Measurements from ENCODE around the gene FNDC10.

The FNDC10 gene

GRCh38 chr1:1616045-1616790, 16.3 kb upstream of the FNDC10 start:
- DNase-seq (ENCODE audit: low read depth) = peak; percentile 34

GRCh38 chr1:1615256-1616044, 15.5 kb upstream of the FNDC10 start, which contains the start of gene MIB2:
Gene MIB2, plus strand, starts transcription at chr1:1615500. Its CDS starts 7,953 bp downstream, at chr1:1623453.
- DNase-seq (ENCODE audit: low read depth) = peak; percentile 96

GRCh38 chr1:1614954-1615255, 15.0 kb upstream of the FNDC10 start:
- no peak for DNase-seq (ENCODE audit: low read depth)

DNA sequence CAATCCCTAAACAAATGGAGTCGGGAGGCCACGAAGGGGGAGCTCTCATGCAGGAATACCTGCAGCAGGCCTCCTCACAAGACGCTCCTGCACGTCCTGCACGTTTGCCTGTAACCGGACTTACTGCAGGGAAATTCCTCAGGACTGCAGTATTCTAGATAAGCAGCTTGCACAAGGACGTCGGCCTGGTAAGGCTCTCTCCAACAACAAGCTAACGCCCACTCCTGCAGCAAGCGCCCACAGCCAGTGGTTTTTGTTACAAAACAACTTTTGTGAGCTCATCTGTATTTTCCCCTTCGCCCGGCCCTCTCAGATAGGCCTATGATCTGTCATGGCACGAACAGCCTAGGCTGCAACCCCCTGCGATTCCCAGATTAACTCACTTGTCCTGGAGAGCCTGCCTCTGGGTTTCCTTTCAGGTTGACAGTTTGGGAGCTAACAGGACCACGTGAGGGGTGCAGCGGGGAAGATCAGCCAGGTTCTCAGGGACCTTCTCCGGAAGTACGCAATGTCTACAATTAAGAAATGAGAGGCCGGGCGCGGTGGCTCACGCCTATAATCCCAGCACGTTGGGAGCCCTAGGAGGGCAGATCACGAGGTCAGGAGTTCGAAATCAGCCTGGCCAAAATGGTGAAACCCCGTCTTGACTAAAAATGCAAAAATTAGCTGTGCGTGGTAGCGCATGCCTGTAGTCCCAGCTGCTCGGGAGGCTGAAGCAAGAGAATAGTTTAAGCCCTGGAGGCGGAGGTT, 14.4 kb upstream of the FNDC10 start:
- DNase-seq (ENCODE audit: low read depth) = peak; percentile 49

DNA sequence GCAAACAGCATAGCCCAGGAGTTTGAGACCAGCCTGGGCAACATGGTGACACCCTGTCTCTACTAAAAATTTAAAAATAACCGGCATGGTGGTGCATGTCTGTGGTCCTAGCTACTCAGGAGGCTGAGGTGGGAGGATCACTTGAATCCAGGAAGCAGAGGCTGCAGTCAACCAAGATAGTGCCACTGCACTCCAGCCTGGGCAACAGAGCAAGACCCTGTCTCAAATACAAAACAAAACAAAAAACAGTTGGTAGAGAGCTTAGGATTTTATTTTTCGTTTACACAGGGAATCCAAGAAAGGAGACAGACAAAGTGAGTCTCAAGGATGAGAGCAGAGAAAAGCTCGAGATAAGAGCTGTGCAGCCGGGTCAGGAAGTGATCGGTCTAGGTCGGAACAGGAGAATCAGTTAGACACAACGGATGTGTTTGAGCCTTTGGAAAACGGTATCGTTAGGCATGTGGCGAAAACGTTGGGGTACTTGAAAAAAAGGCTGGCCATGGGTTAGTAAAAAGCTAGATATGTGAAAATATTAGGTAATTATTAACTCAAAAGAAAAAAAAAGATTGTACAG, 13.7 kb upstream of the FNDC10 start:
- no peak for DNase-seq (ENCODE audit: low read depth)

DNA sequence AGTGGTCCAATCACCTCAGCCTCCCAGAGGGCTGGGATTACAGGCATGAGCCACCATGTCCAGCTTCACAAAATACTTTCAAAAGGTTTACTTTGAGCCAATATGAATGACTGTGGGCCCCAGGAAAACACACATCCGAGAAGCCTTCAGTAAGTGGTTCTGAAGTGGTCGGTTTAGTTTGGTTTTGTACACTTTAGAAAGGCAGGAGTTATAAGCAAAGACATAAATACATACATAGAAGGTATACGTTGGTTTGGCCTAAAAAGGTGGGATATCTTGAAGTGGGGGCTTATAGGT, 12.1 kb upstream of the FNDC10 start:
- DNase-seq (ENCODE audit: low read depth) = no peak

DNA sequence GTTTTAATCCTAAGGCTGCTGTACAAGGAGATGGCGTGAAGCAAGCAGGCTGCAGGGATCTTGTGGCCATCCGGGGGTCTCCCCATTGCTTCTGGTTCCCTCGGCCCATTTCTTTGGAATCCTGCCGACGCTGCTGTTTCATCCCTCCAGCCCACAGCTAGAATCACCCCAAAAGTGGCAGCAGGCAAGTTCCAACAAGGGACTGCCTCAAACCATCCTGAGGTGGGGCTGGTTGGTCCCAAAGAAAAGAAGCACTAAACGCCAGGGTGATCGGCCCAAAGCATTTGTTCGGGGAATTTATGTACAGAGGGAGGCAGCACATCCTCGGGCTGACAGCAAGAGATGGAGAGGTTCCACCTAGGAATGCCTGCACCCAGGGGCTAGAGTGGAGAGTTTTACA, 10.9 kb upstream of the FNDC10 start:
- DNase-seq (ENCODE audit: low read depth) = no peak

DNA sequence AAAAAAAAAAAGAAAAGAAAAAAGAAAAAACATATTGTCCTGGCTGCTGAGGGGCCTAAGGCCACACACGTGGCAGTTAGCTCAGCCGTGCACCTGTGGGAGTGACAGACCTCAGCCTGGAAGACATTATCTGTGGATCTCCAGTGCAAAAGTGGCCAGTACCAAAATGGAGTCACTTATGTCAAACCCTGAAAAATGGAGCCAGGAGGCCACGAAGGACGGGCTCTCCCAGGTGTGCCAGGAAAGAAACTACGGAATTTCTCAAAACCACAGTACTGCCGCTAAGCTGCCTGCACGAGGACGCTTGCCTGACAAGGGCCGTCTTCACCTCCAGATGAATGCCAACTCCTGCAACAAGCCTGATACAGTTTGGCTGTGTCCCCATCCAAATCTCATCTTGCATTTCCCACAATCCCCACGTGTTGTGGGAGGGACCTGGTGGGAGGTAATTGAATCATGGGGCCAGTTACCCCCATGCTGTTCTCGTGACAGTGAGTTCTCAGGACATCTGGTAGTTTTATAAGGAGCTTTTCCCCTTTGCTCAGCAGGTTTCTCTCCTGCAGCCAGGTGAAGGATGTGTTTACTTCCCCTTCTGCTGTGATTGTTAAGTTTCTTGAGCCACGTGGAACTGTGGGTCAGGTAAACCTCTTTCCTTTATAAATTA, 10.0 kb upstream of the FNDC10 start:
- DNase-seq (ENCODE audit: low read depth) = no peak

DNA sequence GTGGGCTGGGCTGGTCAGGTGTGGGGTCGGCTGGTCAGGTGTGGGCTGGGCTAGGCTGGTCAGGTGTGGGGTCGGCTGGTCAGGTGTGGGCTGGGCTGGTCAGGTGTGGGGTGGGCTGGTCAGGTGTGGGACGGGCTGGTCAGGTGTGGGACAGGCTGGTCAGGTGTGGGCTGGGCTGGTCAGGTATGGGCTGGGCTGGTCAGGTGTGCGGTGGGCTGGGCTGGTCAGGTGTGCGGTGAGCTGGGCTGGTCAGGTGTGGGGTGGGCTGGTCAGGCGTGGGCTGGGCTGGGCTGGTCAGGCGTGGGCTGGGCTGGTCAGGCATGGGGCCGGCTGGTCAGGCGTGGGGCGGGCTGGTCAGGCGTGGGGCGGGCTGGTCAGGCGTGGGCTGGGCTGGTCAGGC, 6.3 kb upstream of the FNDC10 start:
- DNase-seq (ENCODE audit: low read depth) = no peak

- DNase-seq (ENCODE audit: low read depth) = no peak
Observed at GRCh38 chr1:1605724-1606123, 5.8 kb upstream of the FNDC10 start.

- DNase-seq (ENCODE audit: low read depth) = no peak
Observed at GRCh38 chr1:1605034-1605591, 5.2 kb upstream of the FNDC10 start.

DNA sequence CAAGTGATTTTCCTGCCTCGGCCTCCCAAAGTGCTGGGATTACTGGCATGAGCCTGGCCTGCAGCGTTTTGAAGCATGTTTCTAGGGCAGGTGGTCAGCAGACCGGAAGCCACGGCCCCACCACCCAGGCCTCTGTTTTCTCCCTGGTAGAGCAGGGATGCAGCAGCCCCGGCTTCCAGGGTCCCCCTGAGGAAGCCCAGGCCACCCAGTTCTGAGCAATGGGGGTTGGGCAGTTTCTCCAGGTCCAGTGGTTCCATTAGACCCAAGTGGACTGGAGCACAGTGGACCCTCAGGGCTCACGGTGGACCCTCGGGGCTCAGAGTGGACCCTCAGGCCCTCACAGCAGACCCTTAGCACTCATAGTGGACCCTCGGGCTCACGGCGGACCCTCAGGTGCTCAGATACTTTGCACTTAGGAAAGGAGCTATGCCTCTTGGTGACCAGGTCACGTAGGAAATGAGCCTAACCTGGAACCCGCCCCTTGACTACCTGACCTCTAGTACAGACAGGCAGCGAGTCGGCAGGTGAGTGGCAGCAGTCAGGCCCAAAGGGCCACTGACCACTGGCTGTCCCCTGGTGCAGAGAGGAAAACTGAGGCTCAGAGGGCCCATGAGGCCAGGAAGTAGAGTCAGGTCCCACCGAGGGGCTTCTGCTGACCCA, 4.6 kb upstream of the FNDC10 start:
- DNase-seq (ENCODE audit: low read depth) = no peak

DNA sequence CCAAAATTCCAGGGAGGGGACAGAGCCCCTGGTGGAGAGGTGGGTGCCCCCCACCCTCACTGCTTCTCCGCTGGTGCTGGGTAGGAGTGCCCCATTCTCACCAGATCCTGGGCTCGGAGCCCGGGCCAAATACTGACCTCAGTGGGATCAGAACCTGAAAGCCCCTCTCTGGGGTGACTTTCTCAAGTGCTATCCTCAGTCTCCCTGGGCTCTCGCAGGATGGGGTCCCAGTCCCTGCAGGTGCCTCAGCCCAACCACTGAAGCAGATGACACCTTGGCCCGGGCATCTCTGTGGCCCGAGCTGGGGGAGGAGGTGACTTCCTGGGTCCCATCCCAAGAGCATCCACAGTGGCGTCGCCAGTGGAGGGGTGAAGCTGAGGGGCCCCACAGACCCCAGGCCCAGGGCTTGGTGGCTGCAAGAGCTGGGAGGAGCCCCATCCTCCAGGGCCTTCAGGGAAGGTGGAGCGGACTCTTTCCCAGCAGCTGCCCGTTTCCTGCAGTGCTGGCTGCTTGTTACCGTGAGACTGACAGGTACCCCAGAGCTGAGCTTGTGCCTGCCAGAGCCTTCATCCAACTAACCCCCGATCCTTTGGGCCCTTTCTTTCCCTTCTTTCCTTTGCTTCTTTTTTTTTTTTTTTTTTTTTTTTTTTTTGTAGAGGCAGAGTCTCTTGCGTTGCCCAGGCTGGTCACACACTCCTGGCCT, 3.9 kb upstream of the FNDC10 start:
- DNase-seq (ENCODE audit: low read depth) = no peak

DNA sequence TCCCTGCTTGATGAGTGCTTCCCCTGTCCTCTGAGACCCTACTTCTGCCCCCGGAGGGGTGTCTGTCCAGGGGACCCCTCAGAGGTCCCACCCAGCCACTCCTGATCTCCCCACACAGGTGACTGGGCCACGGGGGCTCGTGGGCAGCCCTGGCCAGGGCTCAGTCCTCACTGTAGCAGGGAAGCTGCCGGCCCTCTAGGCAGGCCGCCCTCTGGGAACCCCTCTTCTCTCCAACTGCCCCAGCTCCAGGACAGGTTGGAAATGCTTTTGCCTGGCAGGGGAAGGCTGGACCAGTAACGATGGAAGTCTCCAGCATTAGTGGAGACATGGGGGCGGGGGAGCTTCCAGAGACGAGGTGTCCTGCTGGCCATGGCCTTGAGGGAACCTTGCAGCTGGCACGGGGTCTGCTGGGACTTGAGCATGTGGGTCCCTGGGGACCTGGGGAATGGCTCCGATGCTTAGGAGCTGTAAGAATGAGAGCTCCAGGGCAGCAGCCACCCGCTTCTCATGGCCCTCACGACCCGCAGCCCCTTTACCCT, 3.1 kb upstream of the FNDC10 start:
- DNase-seq (ENCODE audit: low read depth) = no peak

GRCh38 chr1:1602304-1602967, 2.5 kb upstream of the FNDC10 start:
- no peak for DNase-seq (ENCODE audit: low read depth)

GRCh38 chr1:1601564-1602303, 1.8 kb upstream of the FNDC10 start:
- no peak for DNase-seq (ENCODE audit: low read depth)

GRCh38 chr1:1600861-1601563, 1.1 kb upstream of the FNDC10 start:
- DNase-seq (ENCODE audit: low read depth) = no peak

Data from activated T-helper 9 cell treated with anti-CD3 and anti-CD28 coated beads, Interleukin-2, amount 50 U/mL, for 16 hours (primary cell).